ENCODE measurements around the gene CACNA1C.
A peak's percentile ranks its signal among the peaks of the same experiment; 100 is the strongest.

DNA sequence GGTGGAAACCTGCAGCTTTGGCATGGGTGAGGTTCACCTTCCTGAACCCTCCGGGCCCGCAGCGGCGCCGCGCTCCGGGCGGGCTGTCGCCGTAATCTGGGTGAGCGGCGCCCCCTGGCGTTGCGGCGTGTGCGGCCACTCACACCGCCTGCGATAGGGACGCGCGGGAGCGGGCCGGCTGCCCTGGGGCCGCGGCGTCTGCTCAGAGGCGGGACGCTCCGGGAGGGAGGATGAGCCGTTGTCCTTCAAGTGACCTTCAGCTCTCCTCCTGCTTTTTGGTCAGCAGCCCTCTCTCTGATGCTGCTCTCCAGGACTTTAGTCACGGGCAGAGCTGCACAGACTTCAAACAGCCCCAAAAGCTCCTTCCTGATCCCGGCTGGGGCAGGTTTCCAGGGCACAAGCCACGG, 530.3 kb downstream of the CACNA1C start:
- TF ChIP-seq POLR2A (IDR thresholded peaks at IDR 0.05), result no peak
- peak; percentile 42 to 92 (median 84) for TF ChIP-seq CTCF (IDR thresholded peaks at IDR 0.05)

Data from esophagus squamous epithelium (tissue), 4 donors.